ENCODE results near the gene PFDN6. TPM values are rescaled to one million over a fixed set of nuclear protein-coding genes. Genes with fewer than 3 reads are reported as not detected.

Gene PFDN6
- total RNA-seq, 1 experiment from 2014 or later: 95.7 TPM

GRCh38 chr6:33276864-33277662 lies 12.3 kb upstream of the PFDN6 start, which contains the start of gene B3GALT4 (continued):
- TF ChIP-seq ARID4B (CRISPR knock-in tag; IDR thresholded peaks at IDR 0.05; ENCODE audit: borderline replicate concordance) (0 out of 2 replicates have a peak, but pooled peaks have one; percentile 53), ZNF317 (CRISPR knock-in tag; IDR thresholded peaks at IDR 0.05; ENCODE audit: borderline replicate concordance, low read depth) (no peak), ZNF671 (CRISPR knock-in tag; IDR thresholded peaks at IDR 0.05) (peak; percentile 98), ZNF396 (CRISPR knock-in tag; IDR thresholded peaks at IDR 0.05; ENCODE audit: borderline replicate concordance) (no peak), NFE2L1 (CRISPR knock-in tag; IDR thresholded peaks at IDR 0.05) (peak; percentile 70; the same call in 1 of the 2 replicates), CBFB (CRISPR knock-in tag; IDR thresholded peaks at IDR 0.05; ENCODE audit: low read depth) (no peak), HMGXB4 (CRISPR knock-in tag; IDR thresholded peaks at IDR 0.05) (peak; percentile 93), FOXP4 (CRISPR knock-in tag; IDR thresholded peaks at IDR 0.05) (peak; percentile 61; the same call in 1 of the 2 replicates), ZNF425 (CRISPR knock-in tag; conservative IDR thresholded peaks at IDR 0.05) (peak; percentile 97), ZNF232 (CRISPR knock-in tag; IDR thresholded peaks at IDR 0.05) (peak; percentile 76; the same call in 1 of the 2 replicates), TEAD4 (CRISPR knock-in tag; IDR thresholded peaks at IDR 0.05) (no peak), ZNF423 (CRISPR knock-in tag; IDR thresholded peaks at IDR 0.05) (no peak), AFF4 (CRISPR knock-in tag; IDR thresholded peaks at IDR 0.05; ENCODE audit: borderline replicate concordance) (0 out of 2 replicates have a peak, but pooled peaks have one; percentile 30), NFATC4 (CRISPR knock-in tag; IDR thresholded peaks at IDR 0.05) (peak; percentile 98), ZSCAN18 (CRISPR knock-in tag; IDR thresholded peaks at IDR 0.05) (no peak), GABPB1 (CRISPR knock-in tag; IDR thresholded peaks at IDR 0.05) (no peak), ZNF281 (CRISPR knock-in tag; IDR thresholded peaks at IDR 0.05) (peak; percentile 90)
